NCI-H69 (cell line): Measurements from ENCODE around the gene CLCN2.

ENCODE experiments used
- DNase-seq: peaks from one replicate; lab custom pipeline; 2025; lab: John Stamatoyannopoulos, UW

CLCN2 gene

GRCh38 chr3:184360070-184360928 lies 1.1 kb downstream of the CLCN2 start:
- no peak for DNase-seq

GRCh38 chr3:184359610-184360009 lies 1.8 kb downstream of the CLCN2 start:
- no peak for DNase-seq

DNA sequence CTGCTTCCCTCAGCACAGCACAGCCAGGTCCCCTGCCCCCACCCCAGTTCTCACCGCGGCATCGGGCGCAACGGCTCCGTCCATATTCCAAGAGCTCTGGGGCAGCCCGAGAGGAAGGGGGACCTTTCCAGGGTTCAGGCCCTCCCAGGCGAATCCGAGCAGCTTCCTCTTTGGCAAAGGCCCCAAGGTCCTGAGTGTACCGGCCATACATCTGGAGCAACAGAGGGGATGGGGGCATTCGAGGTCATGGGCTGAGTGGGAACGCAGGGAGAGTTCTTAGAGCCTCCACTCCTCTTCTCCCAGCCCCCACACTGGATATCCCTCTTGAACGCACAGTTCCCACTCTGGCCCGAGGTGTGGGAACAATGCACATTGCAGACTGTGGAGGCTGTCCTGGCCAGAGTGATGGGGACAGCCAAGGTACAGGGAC lies 2.5 kb downstream of the CLCN2 start:
- DNase-seq = no peak

GRCh38 chr3:184358124-184358767 lies 3.2 kb downstream of the CLCN2 start:
- no peak for DNase-seq

- DNase-seq = no peak
Measured at GRCh38 chr3:184357248-184358123, 3.9 kb downstream of the CLCN2 start.

DNA sequence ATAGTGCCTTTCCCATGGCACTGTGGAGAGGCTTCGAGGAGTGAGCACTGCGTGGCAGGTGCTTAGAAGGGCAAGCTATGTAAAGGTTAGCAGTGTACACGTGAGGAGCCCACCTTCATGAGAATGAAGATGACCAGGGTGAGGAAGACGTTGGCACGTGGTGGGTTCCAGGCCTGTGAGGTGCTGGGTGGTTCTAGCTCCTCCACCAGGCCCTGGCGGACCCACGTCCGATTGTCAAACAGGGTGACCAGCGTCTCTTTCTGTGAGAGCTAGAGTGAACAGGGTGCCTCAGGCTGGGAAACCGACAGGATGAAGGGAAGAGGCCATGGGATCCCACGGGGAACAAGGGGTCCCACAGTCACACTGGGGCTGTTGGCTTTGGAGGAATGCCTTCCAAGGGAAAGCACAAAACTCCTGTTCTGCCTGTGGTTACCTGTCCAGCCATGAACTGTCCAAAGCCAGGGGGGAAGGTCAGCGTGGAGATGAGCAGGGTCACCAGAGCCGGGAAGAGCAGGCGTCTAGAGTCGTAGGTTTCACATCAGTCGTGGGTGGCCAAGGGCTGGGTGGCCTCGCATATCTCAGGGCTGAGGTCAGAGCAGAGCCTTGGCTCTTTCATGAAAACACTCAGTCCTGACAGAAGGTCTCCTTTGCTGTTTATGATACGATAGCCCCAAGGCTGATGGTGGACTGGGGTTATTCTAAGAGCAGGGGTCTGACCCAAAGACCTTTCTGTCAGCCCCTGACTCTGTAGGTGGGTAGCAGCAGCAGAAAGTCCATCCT lies 6.0 kb downstream of the CLCN2 start:
- DNase-seq = no peak

DNA sequence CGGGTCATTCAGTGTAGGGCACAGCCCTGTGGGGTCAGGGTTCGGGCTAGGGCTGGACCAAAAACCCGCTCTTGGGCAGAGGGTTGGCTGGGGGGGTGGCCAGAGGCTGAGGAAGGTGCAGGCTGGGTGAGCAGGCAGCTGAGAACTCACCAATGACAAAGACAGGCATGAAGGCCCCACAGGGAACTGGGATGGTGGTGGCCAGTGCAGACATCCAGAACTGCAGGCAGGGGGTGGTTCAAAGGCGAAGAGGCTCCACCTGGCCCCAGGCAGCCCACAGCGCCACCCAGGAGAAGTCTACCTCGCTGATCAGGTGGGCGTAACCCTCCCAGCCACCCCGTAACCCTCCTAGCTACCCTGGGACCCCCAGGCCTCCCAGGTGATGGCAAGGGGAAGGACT lies 6.7 kb downstream of the CLCN2 start:
- DNase-seq = no peak

DNA sequence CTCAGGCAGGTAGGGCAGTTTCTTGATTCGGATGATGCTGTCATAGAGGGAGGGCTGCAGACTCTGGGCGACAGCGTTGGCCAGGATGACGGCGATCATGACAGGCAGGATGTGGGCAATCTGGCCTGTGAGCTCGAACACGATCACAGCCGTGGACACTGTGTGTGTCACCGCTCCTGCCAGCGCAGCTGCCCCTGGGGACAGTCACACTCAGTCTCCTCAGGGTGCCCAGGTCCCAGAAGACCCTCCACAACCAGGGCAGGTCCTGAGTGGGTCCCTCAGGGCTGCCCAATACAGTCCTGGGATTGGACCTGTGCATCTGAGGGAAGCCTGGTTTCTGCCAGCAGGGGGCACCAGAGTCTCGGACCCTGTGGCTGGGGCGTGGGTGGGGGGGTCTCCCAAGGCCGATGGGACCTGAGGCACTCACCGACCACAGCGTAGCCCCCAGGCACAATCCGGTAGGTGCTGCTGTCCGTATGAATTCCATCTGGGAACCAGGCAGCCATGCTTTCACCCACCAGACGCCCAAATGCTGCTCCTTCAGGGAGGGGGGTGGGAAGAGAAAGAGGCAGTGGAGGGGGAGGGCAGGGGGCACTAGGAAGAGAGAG lies 7.2 kb downstream of the CLCN2 start:
- DNase-seq = peak; percentile 51

GRCh38 chr3:184353546-184353941 lies 7.9 kb downstream of the CLCN2 start:
- DNase-seq = no peak

- no peak for DNase-seq
Measured at GRCh38 chr3:184352897-184353545, 8.4 kb downstream of the CLCN2 start.

GRCh38 chr3:184352149-184352785 lies 9.1 kb downstream of the CLCN2 start:
- no peak for DNase-seq

GRCh38 chr3:184351511-184352148 lies 9.8 kb downstream of the CLCN2 start:
- no peak for DNase-seq

GRCh38 chr3:184350618-184351017 lies 10.8 kb downstream of the CLCN2 start:
- no peak for DNase-seq

DNA sequence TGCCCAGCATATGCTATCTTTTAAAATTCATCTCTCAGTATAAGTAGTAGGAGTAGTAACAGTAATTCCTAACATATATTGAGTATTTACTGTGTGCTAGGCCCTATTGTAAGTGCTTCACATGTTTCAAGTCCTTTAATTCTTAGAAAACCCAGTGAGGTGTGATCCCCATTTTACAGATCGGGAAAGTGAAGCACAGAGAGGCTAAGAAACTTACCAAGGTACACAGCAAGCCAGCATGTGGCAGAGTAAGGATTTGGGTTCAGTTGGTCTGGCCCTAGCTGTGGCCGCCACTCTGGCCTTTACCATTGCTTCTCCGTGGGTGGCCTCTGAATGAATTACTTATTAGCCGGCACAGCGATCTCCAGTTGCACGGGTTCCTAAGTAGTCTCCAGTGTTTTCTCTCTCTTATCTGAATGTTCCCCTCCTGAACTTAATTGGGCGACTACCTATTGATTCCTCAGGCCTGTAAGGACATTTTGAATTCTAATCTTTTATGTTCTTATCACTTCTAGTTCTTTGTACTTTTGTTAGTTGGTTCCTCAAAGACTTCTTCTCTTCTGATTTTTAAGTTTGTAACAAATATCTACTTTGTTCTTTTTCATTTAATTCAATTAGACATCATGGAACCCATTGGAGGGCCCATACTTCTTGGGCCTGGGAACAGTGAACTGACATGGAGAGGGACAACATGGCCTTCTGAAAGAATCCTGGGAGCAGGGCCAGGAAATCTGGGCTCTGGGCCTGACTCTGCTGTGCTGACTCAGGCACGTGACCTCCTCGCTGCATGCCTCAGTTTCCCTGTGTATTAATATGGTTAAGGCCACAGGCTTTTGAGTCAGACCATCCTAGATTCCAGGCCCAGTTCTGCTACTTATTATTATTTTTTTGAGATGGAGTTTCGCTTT lies 11.6 kb downstream of the CLCN2 start:
- no peak for DNase-seq

GRCh38 chr3:184348057-184348382 lies 13.4 kb downstream of the CLCN2 start:
- no peak for DNase-seq

GRCh38 chr3:184347321-184348056 lies 13.9 kb downstream of the CLCN2 start:
- DNase-seq = no peak

DNA sequence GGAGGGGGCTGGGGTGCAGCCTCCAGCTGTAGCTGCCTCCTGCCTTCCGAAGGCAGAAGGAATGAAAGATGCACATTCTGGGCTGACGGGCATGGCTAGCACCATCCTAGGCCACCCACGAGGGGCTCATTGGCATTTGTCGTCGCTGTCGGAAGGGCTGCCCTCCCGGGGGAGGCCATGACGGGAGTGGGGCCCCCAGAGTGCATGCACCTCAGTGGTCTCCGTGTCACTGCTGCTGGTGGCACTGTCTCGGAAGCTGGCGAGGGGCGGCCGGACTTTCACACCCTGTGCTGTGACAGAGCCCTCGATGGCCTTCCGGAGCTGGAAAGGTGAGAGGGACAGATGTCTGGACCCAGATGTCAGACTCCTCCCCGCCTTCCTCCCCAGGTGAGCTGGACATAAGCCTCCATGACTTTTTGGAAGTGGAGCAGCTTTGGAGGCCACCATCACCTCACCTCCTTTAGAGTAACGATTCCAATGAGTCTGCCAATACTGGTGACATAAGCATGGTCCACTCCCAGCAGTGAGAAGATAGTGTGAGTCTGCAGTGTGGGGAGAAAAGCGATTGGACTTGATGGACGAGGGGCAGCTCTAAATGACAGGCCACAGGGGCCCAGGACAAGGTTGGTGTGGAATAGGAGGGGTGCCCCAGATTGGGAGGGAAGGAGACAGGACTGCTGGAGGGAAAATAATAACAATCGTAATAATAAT lies 14.8 kb downstream of the CLCN2 start:
- DNase-seq = no peak
